B cell (primary cell): Measurements from ENCODE around the gene XIRP2. TPM values are rescaled to one million over a fixed set of nuclear protein-coding genes. Genes with fewer than 3 reads are reported as not detected.

Experiments
- ATAC-seq: fragments of 200-7000 bp; cut with Tn5 transposase; one replicate; pipeline ENCODE4 v1.10.0; 2021; ENCODE audit warnings: low read depth, mild to moderate bottlenecking, moderate number of reproducible peaks, moderate library complexity
- CTCF ChIA-PET: fragments of 350-600 bp; sonication (Branson Sonifier 250); formaldehyde crosslinking; loops from one replicate; lab custom pipeline; 2021; ENCODE audit warnings: antibody characterized with exemption, inconsistent platforms; lab: Charles Lee
- POLR2A ChIA-PET: fragments of 350-600 bp; sonication (Branson Sonifier 250); formaldehyde crosslinking; loops from one replicate; lab custom pipeline; 2021; ENCODE audit warnings: antibody characterized with exemption; lab: Charles Lee
- DNase-seq: peaks from one replicate; pipeline ENCODE4 v3.0.0; 2013
- H2AFZ ChIP-seq: 2 replicates; pipeline ENCODE4 v1.6.1; 2012; ENCODE audit warnings: mild to moderate bottlenecking, low read depth, low read length; ENCODE audit not compliant: insufficient read depth, poor library complexity, severe bottlenecking
- H3K27ac ChIP-seq, 2 donors: 1 replicate in 1 of 2; 2 replicates in 1 of 2; pipeline ENCODE4 v1.5.1; 2012 to 2013; ENCODE audit warnings: low read length in 2 of 2, mild to moderate bottlenecking in 2 of 2, moderate library complexity in 1 of 2
- H3K27me3 ChIP-seq, 4 experiments: fragments of 200-600 bp in 1 of 4; sonication (generic) in 1 of 4; replicated peaks in 1 of 4; 1 replicate in 2 of 4; 2 replicates in 2 of 4; pipeline versions ENCODE4 v1.6.1 to v1.7.0; 2013 to 2016; ENCODE audit warnings: low read length in 3 of 4, mild to moderate bottlenecking in 2 of 4, mixed read lengths in 1 of 4, moderate library complexity in 1 of 4; ENCODE audit not compliant: insufficient read depth in 4 of 4, control insufficient read depth in 3 of 4; ENCODE audit errors: control extremely low read depth in 1 of 4
- H3K36me3 ChIP-seq, 2 experiments: replicated peaks in 1 of 2; 1 replicate in 1 of 2; 2 replicates in 1 of 2; pipeline versions ENCODE4 v1.6.1 to v1.7.1; 2013; ENCODE audit warnings: low read length in 1 of 2; ENCODE audit not compliant: insufficient read depth in 2 of 2, control insufficient read depth in 1 of 2; ENCODE audit errors: control extremely low read depth in 1 of 2, extremely low read depth in 1 of 2
- H3K4me1 ChIP-seq, 2 donors: fragments of 200-600 bp in 1 of 2; sonication (generic) in 1 of 2; 1 replicate in 1 of 2; 2 replicates in 1 of 2; pipeline versions ENCODE4 v1.5.1 to v1.6.1; 2013 to 2017; ENCODE audit warnings: low read length in 2 of 2; ENCODE audit not compliant: control insufficient read depth in 2 of 2, insufficient read depth in 2 of 2
- H3K4me2 ChIP-seq: replicated peaks from 2 replicates; pipeline ENCODE3; 2012; ENCODE audit warnings: mild to moderate bottlenecking, low read depth, low read length; ENCODE audit not compliant: poor library complexity, severe bottlenecking
- H3K4me3 ChIP-seq, 5 experiments: fragments of 200-600 bp in 1 of 5; sonication (generic) in 1 of 5; 1 replicate in 3 of 5; 2 replicates in 2 of 5; pipeline versions ENCODE4 v1.5.1 to v1.7.0; 2011 to 2016; ENCODE audit warnings: low read length in 4 of 5, mild to moderate bottlenecking in 4 of 5, low read depth in 2 of 5, control low read depth in 1 of 5, moderate library complexity in 1 of 5; ENCODE audit not compliant: insufficient read depth in 1 of 5; ENCODE audit errors: control extremely low read depth in 1 of 5, extremely low read depth in 1 of 5
- H3K79me2 ChIP-seq: fragments of 200-600 bp; sonication (generic); one replicate; pipeline ENCODE4 v1.6.0; 2016; ENCODE audit warnings: low read length; ENCODE audit not compliant: control insufficient read depth, insufficient read depth
- H3K9ac ChIP-seq: fragments of 200-600 bp; sonication (generic); 2 replicates; pipeline ENCODE4 v1.6.1; 2017; ENCODE audit warnings: mild to moderate bottlenecking, low read length, moderate library complexity
- H3K9me3 ChIP-seq, 3 donors: one replicate each; pipeline versions ENCODE4 v1.6.1 to v1.7.1; 2013; ENCODE audit warnings: low read length in 2 of 3; ENCODE audit not compliant: control insufficient read depth in 2 of 3, insufficient read depth in 1 of 3; ENCODE audit errors: control extremely low read depth in 1 of 3
- H4K20me1 ChIP-seq: 2 replicates; pipeline ENCODE4 v1.6.0; 2012; ENCODE audit warnings: mild to moderate bottlenecking, low read length; ENCODE audit not compliant: insufficient read depth, control insufficient read depth, poor library complexity, severe bottlenecking
- H3K27ac Mint-ChIP-seq: one replicate; pipeline ENCODE4 v1.8.0; 2021; ENCODE audit warnings: mixed read lengths
- H3K27me3 Mint-ChIP-seq: one replicate; pipeline ENCODE4 v1.8.0; 2021; ENCODE audit warnings: mixed read lengths
- H3K4me1 Mint-ChIP-seq: one replicate; pipeline ENCODE4 v1.8.0; 2021; ENCODE audit warnings: mixed read lengths
- H3K4me3 Mint-ChIP-seq: one replicate; pipeline ENCODE4 v1.8.0; 2021; ENCODE audit warnings: mixed read lengths
- H3K9me3 Mint-ChIP-seq: one replicate; pipeline ENCODE4 v1.8.0; 2022; ENCODE audit warnings: mixed read lengths; ENCODE audit not compliant: insufficient read depth
- EZH2 ChIP-seq: IDR thresholded peaks from 2 replicates; pipeline ENCODE4 v1.6.1; 2012; ENCODE audit warnings: borderline replicate concordance, low read depth, mild to moderate bottlenecking, moderate library complexity, low read length; ENCODE audit not compliant: insufficient read depth, poor library complexity, severe bottlenecking
- WGBS: methylation state at CpG from one replicate; pipeline ENCODE4 v1.1.5; 2013; ENCODE audit warnings: missing lambda C conversion rate; ENCODE audit not compliant: insufficient coverage; 5-methylcytosine and 5-hydroxymethylcytosine counted together
- intact Hi-C: fragments of 100-400 bp; cut with micrococcal nuclease; formaldehyde crosslinking; loops from one replicate; pipeline ENCODE4 v1.10.0; 2022
- polyA plus RNA-seq: library from polyadenylated mRNA; depleted of rRNA; stranded (reverse); fragments of >200 nt; gene quantifications from 2 replicates; pipeline ENCODE4 v1.2.3, GENCODE V29; 2012
- total RNA-seq, 2 donors: library from RNA; stranded (reverse); fragments of 120-200 nt in 1 of 2; gene quantifications; 1 replicate in 1 of 2; 2 replicates in 1 of 2; pipeline versions ENCODE4 v1.2.3 to v1.2.4, GENCODE V29; 2013 to 2022
- TF ChIP-seq, protein P1 (sequence below): fragments of 200-600 bp; IDR thresholded peaks from one replicate; pipeline ENCODE4 v1.8.0; 2022; ENCODE audit warnings: antibody characterized with exemption, mild to moderate bottlenecking

XIRP2 gene
- total and polyA plus RNA-seq, 2 donors (not counting 1 experiment from before 2014, with no cell fraction given), result not detected

DNA sequence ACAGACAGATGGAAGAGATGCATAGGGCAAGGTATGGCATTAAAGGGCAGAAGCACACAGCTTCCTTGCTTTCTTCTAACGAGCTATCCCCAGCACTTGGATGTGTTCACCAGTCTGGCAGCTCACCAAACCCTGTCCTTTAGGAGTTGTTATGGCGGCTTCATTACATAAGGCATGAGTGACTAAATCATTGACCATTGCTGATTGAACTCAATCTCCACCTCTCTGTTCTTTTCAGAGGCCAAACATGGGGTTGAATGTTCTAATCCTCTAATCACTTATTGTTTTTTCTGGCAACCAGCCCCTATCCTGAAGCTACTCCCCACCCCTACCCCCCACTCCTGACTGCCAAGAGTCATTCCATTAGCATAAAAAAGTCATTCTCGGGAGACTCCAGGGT lies 301.8 kb downstream of the XIRP2 start:
- no peak overlapping the region for H3K27ac Mint-ChIP-seq
- Histone ChIP-seq H3K36me3 (no peaks in the 10 kb centered on the region), H3K79me2 (no peaks in the 10 kb centered on the region), H3K9me3 (no peaks in the 10 kb centered on the region), H3K27me3 (no peaks in the 10 kb centered on the region), H2AFZ (no peak overlapping the region), H3K27ac (no peak overlapping the region), H3K9ac (no peak overlapping the region), H4K20me1 (no peaks in the 10 kb centered on the region), H3K4me3 (no peak overlapping the region), H3K4me2 (no peak overlapping the region), H3K4me1 (no peaks in the 10 kb centered on the region)
- H3K4me1 Mint-ChIP-seq, result no peaks in the 10 kb centered on the region
- no peaks in the 10 kb centered on the region for H3K27me3 Mint-ChIP-seq
- ATAC-seq (no peak), DNase-seq (no peak)
- CTCF ChIA-PET, result no interaction called here
- POLR2A ChIA-PET, result no interaction called here
- WGBS, result 88% methylated on average over 2 of the region's 3 CpGs
- no peaks in the 10 kb centered on the region for H3K9me3 Mint-ChIP-seq
- H3K4me3 Mint-ChIP-seq, result no peak overlapping the region
- intact Hi-C loops, result no loop called here
- TF ChIP-seq EZH2, result no peak
- TF ChIP-seq, protein P1, sequence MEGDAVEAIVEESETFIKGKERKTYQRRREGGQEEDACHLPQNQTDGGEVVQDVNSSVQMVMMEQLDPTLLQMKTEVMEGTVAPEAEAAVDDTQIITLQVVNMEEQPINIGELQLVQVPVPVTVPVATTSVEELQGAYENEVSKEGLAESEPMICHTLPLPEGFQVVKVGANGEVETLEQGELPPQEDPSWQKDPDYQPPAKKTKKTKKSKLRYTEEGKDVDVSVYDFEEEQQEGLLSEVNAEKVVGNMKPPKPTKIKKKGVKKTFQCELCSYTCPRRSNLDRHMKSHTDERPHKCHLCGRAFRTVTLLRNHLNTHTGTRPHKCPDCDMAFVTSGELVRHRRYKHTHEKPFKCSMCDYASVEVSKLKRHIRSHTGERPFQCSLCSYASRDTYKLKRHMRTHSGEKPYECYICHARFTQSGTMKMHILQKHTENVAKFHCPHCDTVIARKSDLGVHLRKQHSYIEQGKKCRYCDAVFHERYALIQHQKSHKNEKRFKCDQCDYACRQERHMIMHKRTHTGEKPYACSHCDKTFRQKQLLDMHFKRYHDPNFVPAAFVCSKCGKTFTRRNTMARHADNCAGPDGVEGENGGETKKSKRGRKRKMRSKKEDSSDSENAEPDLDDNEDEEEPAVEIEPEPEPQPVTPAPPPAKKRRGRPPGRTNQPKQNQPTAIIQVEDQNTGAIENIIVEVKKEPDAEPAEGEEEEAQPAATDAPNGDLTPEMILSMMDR, result no peak

DNA sequence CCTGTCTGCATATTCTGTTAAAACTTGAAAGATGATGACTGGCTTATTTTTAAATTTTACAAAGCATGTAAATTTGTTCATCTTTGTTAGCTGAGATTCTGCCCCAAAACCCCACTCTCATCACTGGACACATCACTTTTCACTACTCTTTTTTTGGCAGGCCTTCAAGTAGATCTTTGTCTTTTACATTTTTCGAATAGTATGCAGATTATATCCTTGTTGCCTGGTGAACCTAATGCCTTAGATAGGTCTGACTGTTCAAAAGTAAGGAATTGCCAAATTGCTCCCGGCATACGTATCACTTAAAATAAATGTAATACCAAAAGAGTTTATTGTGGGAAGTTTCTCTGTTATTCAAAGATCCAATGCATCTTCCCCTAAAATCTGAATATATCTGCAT lies 303.3 kb downstream of the XIRP2 start:
- H3K4me2 ChIP-seq, result no peak overlapping the region
- ChIA-PET CTCF (no interaction called here), POLR2A (no interaction called here)
- H3K36me3 ChIP-seq, result no peaks in the 10 kb centered on the region
- DNase-seq (no peak), ATAC-seq (no peak)
- H3K4me1 ChIP-seq, result no peaks in the 10 kb centered on the region
- H3K27ac ChIP-seq, result no peak overlapping the region
- H4K20me1 ChIP-seq, result no peaks in the 10 kb centered on the region
- H3K9ac ChIP-seq, result no peak overlapping the region
- Mint-ChIP-seq H3K27me3 (no peaks in the 10 kb centered on the region), H3K4me3 (no peak overlapping the region), H3K9me3 (no peaks in the 10 kb centered on the region), H3K4me1 (no peaks in the 10 kb centered on the region), H3K27ac (no peak overlapping the region)
- no peaks in the 10 kb centered on the region for H3K9me3 ChIP-seq
- intact Hi-C loops, result no loop called here
- no CpG with 5 or more reads among the region's 3 CpGs for WGBS
- H3K79me2 ChIP-seq, result no peaks in the 10 kb centered on the region
- no peak overlapping the region for H3K4me3 ChIP-seq
- TF ChIP-seq EZH2, result no peak
- TF ChIP-seq, protein P1, result no peak
- H2AFZ ChIP-seq, result no peak overlapping the region
- no peaks in the 10 kb centered on the region for H3K27me3 ChIP-seq
